ENCODE data around the gene NDUFB3.

Gene NDUFB3

GRCh38 chr2:201105759-201106158 lies 34.0 kb downstream of the NDUFB3 start:
- TF ChIP-seq CTCF (IDR thresholded peaks at IDR 0.05) = no peak

GRCh38 chr2:201107624-201108023 lies 35.8 kb downstream of the NDUFB3 start:
- no peak overlapping the region for H3K27ac ChIP-seq
- TF ChIP-seq CTCF (IDR thresholded peaks at IDR 0.05) (no peak), ZFX (IDR thresholded peaks at IDR 0.05; ENCODE audit: borderline replicate concordance) (no peak)

More at GRCh38 chr2:201105759-201106158, 34.0 kb downstream of the NDUFB3 start:
- no peak overlapping the region for H3K27ac ChIP-seq

- H3K27ac ChIP-seq = no peak overlapping the region
- TF ChIP-seq ZFX (IDR thresholded peaks at IDR 0.05; ENCODE audit: borderline replicate concordance) (no peak), CTCF (IDR thresholded peaks at IDR 0.05) (no peak)
These were observed 36.5 kb downstream of the NDUFB3 start for GRCh38 chr2:201108341-201108740.

- no peak overlapping the region for H3K27ac ChIP-seq
- TF ChIP-seq ZFX (IDR thresholded peaks at IDR 0.05; ENCODE audit: borderline replicate concordance) (no peak), CTCF (IDR thresholded peaks at IDR 0.05) (no peak)
These were observed 37.4 kb downstream of the NDUFB3 start for GRCh38 chr2:201109186-201109585.

GRCh38 chr2:201110615-201111014 lies 38.8 kb downstream of the NDUFB3 start:
- TF ChIP-seq ZFX (IDR thresholded peaks at IDR 0.05; ENCODE audit: borderline replicate concordance) (no peak), CTCF (IDR thresholded peaks at IDR 0.05) (no peak)

GRCh38 chr2:201111096-201111495 lies 39.3 kb downstream of the NDUFB3 start:
- H3K27ac ChIP-seq = no peak overlapping the region
- TF ChIP-seq CTCF (IDR thresholded peaks at IDR 0.05) = no peak
- TF ChIP-seq ZFX (IDR thresholded peaks at IDR 0.05; ENCODE audit: borderline replicate concordance) = no peak

More at GRCh38 chr2:201110615-201111014, 38.8 kb downstream of the NDUFB3 start:
- H3K27ac ChIP-seq = no peak overlapping the region

GRCh38 chr2:201114350-201114749 lies 42.5 kb downstream of the NDUFB3 start:
- H3K27ac ChIP-seq = no peak overlapping the region
- TF ChIP-seq CTCF (IDR thresholded peaks at IDR 0.05) (no peak), ZFX (IDR thresholded peaks at IDR 0.05; ENCODE audit: borderline replicate concordance) (no peak)
